ENCODE measurements around the gene CHMP1B.
"Not testable (repeated sequence)": the region's sequence is repeated elsewhere in the genome, so short reads cannot be mapped to it uniquely, and the experiment has no call there.

The CHMP1B gene

GRCh38 chr18:11839556-11839955 lies 11.7 kb upstream of the CHMP1B start:
- DNase-seq (ENCODE audit: low read depth, low spot score): no peak

- no peak for DNase-seq (ENCODE audit: low read depth, low spot score)
Measured at GRCh38 chr18:11840493-11840892, 10.7 kb upstream of the CHMP1B start.

GRCh38 chr18:11842562-11842961 lies 8.7 kb upstream of the CHMP1B start:
- peak; percentile 70 for DNase-seq (ENCODE audit: low read depth, low spot score)

GRCh38 chr18:11844436-11844835 lies 6.8 kb upstream of the CHMP1B start:
- DNase-seq (ENCODE audit: low read depth, low spot score): no peak

GRCh38 chr18:11845654-11846053 lies 5.6 kb upstream of the CHMP1B start:
- DNase-seq (ENCODE audit: low read depth, low spot score): no peak

- no peak for DNase-seq (ENCODE audit: low read depth, low spot score)
Measured at GRCh38 chr18:11847811-11848210, 3.4 kb upstream of the CHMP1B start.

GRCh38 chr18:11849279-11849678 lies 1.9 kb upstream of the CHMP1B start:
- DNase-seq (ENCODE audit: low read depth, low spot score): no peak

GRCh38 chr18:11849841-11850634 lies 1.2 kb upstream of the CHMP1B start:
- DNase-seq (ENCODE audit: low read depth, low spot score): peak; percentile 94

GRCh38 chr18:11850821-11851145 lies 430 bp upstream of the CHMP1B start:
- no peak for DNase-seq (ENCODE audit: low read depth, low spot score)

GRCh38 chr18:11851806-11852337 lies 659 bp downstream of the CHMP1B start:
- no peak for DNase-seq (ENCODE audit: low read depth, low spot score)

GRCh38 chr18:11854554-11854953 lies 3.3 kb downstream of the CHMP1B start:
- not testable (repeated sequence) for DNase-seq (ENCODE audit: low read depth, low spot score)

- peak; percentile 96 for DNase-seq (ENCODE audit: low read depth, low spot score)
Measured at GRCh38 chr18:11857177-11857887, 6.1 kb downstream of the CHMP1B start.

- DNase-seq (ENCODE audit: low read depth, low spot score): no peak
Measured at GRCh38 chr18:11859282-11859830, 8.1 kb downstream of the CHMP1B start.

- DNase-seq (ENCODE audit: low read depth, low spot score): no peak
Measured at GRCh38 chr18:11859903-11860407, 8.7 kb downstream of the CHMP1B start.

- no peak for DNase-seq (ENCODE audit: low read depth, low spot score)
Measured at GRCh38 chr18:11860594-11861450, 9.6 kb downstream of the CHMP1B start.

- no peak for DNase-seq (ENCODE audit: low read depth, low spot score)
Measured at GRCh38 chr18:11861583-11862288, 10.5 kb downstream of the CHMP1B start.

GRCh38 chr18:11862468-11863137 lies 11.4 kb downstream of the CHMP1B start:
- DNase-seq (ENCODE audit: low read depth, low spot score): no peak

GRCh38 chr18:11864471-11864870 lies 13.3 kb downstream of the CHMP1B start:
- no peak for DNase-seq (ENCODE audit: low read depth, low spot score)

- no peak for DNase-seq (ENCODE audit: low read depth, low spot score)
Measured at GRCh38 chr18:11865071-11865470, 13.9 kb downstream of the CHMP1B start.

GRCh38 chr18:11866329-11866728 lies 15.1 kb downstream of the CHMP1B start:
- no peak for DNase-seq (ENCODE audit: low read depth, low spot score)
